Measurements from ENCODE around the gene URB2.

DNA sequence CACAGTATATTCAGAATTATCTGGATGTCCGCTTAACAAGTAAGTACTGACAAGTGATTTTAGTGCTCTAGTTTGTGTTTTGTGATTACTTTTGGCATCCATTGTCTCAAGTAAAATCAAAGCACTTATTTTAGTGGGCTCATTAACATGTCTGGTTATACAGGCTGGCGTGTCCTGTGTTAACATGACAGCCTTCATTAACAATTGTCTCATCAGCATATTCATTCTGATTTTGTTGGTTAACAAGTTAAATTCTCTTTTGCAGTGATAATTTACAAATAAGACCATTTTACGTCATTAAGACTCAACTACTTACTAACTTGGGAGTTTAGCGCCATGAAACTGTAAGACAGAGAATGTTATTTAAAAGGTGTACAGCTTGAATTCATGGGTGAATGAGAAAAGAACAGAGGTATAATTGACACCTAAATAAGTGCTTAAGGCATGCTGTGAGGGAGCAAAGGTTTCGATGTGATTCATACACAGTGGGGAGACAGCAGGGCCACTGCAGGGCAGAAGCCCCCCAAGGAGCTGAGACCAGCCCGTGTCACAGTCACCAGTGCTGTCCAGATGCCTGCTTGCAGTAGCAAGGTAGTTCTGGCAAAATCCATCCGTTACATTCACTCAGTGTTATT is 22.6 kb upstream of the URB2 start:
- TF ChIP-seq, protein P1, sequence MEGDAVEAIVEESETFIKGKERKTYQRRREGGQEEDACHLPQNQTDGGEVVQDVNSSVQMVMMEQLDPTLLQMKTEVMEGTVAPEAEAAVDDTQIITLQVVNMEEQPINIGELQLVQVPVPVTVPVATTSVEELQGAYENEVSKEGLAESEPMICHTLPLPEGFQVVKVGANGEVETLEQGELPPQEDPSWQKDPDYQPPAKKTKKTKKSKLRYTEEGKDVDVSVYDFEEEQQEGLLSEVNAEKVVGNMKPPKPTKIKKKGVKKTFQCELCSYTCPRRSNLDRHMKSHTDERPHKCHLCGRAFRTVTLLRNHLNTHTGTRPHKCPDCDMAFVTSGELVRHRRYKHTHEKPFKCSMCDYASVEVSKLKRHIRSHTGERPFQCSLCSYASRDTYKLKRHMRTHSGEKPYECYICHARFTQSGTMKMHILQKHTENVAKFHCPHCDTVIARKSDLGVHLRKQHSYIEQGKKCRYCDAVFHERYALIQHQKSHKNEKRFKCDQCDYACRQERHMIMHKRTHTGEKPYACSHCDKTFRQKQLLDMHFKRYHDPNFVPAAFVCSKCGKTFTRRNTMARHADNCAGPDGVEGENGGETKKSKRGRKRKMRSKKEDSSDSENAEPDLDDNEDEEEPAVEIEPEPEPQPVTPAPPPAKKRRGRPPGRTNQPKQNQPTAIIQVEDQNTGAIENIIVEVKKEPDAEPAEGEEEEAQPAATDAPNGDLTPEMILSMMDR (IDR thresholded peaks at IDR 0.05), result no peak
- TF ChIP-seq POLR2A (IDR thresholded peaks at IDR 0.05), result no peak

All from right lobe of liver (tissue), 4 donors.